ENCODE measurements around the gene PRIM1.

GRCh38 chr12:56773113-56773512 lies 21.0 kb upstream of the PRIM1 start:
- TF ChIP-seq REST (IDR thresholded peaks at IDR 0.05; ENCODE audit: insufficient read depth in 1 of 2, low read depth in 2 of 2, low read length in 1 of 2) (no peak), CTCF (IDR thresholded peaks at IDR 0.05) (no peak), POLR2AphosphoS5 (IDR thresholded peaks at IDR 0.05; ENCODE audit: low read depth, low read length) (no peak), SIN3A (IDR thresholded peaks at IDR 0.05; ENCODE audit: borderline replicate concordance, insufficient read depth, low read depth, low read length) (no peak), TCF7L2 (IDR thresholded peaks at IDR 0.05; ENCODE audit: low read depth, low read length) (no peak)
